OCI-LY7 (cell line): ENCODE measurements around the gene SIVA1.

Experiments used
- EZH2phosphoT487 ChIP-seq: fragments of 200-600 bp; sonication (generic); IDR thresholded peaks from 2 replicates; pipeline ENCODE4 v1.6.1; 2018; ENCODE audit warnings: low read depth, borderline replicate concordance, mild to moderate bottlenecking, mixed run types, antibody characterized with exemption, low read length, moderate library complexity, mixed read lengths
- TF ChIP-seq, protein P1 (sequence below): fragments of 200-600 bp; sonication (generic); conservative IDR thresholded peaks from 2 replicates; pipeline ENCODE4 v1.5.1; 2014; ENCODE audit warnings: mild to moderate bottlenecking, antibody characterized with exemption, low read length, moderate library complexity, mixed read lengths

DNA sequence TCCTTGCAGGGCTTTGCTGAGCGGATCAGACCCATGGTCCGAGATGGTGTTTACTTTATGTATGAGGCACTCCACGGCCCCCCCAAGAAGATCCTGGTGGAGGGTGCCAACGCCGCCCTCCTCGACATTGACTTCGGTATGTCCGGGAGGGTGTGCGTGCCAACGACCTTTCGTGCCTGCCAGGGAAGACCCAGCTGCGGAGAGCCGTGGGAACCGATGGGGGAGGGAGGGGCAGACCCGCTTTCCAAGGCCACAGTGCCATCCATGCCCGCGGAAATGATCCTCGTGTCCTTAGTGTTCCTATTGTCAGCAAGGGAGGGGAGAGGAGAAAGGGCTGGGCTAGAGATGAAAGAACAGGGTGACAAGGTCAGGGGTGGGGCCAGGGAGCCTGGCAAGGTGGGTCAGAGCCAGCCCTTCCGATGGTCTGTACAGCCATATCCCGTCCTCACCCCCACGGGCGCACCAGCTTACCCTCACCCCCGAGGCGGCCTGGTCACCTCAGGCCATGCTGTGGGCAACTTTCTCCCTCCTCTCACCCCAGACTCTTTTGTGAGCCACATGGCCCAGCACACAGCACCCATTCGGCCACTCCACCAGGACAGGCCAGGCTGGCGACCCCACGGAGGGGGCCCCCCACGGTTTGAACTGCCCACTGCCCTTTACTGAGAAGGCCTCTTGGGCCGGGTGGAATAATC lies 11.7 kb upstream of the SIVA1 start:
- no peak for TF ChIP-seq EZH2phosphoT487
- TF ChIP-seq, protein P1, sequence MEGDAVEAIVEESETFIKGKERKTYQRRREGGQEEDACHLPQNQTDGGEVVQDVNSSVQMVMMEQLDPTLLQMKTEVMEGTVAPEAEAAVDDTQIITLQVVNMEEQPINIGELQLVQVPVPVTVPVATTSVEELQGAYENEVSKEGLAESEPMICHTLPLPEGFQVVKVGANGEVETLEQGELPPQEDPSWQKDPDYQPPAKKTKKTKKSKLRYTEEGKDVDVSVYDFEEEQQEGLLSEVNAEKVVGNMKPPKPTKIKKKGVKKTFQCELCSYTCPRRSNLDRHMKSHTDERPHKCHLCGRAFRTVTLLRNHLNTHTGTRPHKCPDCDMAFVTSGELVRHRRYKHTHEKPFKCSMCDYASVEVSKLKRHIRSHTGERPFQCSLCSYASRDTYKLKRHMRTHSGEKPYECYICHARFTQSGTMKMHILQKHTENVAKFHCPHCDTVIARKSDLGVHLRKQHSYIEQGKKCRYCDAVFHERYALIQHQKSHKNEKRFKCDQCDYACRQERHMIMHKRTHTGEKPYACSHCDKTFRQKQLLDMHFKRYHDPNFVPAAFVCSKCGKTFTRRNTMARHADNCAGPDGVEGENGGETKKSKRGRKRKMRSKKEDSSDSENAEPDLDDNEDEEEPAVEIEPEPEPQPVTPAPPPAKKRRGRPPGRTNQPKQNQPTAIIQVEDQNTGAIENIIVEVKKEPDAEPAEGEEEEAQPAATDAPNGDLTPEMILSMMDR: no peak
